HG03432 (cell line): ENCODE measurements around the gene PRDM2.

Source experiments
- ATAC-seq: cut with Tn5 transposase; IDR thresholded peaks from one replicate; pipeline ENCODE4 v1.9.1; 2021; ENCODE audit warnings: mild to moderate bottlenecking, moderate library complexity; ENCODE audit not compliant: unreplicated experiment

Gene PRDM2

GRCh38 chr1:13763991-13764390 lies 64.0 kb downstream of the PRDM2 start:
- ATAC-seq: no peak

GRCh38 chr1:13764588-13765332 lies 64.8 kb downstream of the PRDM2 start:
- no peak for ATAC-seq

- no peak for ATAC-seq
Observed at GRCh38 chr1:13766592-13767564, 66.9 kb downstream of the PRDM2 start.

DNA sequence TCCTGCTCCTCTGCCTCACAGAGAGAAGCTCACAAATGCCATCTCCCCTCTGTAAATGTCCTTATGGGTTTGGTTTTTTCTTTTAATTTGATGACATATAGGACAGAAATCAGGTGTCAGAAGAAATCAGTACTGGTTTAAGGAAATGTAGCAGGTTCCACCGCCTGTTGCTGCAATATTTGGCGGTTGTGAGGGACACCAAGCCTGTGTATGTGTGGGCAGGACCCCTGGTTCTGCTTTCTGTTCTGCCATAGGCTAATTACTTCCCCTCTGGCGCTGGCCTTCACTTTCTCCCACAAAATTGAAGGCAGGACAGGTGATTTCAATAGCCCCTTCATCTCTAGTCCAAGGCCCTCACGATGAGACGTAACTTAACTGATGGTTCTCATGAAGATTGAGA lies 69.2 kb downstream of the PRDM2 start:
- ATAC-seq: no peak

GRCh38 chr1:13769830-13770229 lies 69.8 kb downstream of the PRDM2 start:
- no peak for ATAC-seq

DNA sequence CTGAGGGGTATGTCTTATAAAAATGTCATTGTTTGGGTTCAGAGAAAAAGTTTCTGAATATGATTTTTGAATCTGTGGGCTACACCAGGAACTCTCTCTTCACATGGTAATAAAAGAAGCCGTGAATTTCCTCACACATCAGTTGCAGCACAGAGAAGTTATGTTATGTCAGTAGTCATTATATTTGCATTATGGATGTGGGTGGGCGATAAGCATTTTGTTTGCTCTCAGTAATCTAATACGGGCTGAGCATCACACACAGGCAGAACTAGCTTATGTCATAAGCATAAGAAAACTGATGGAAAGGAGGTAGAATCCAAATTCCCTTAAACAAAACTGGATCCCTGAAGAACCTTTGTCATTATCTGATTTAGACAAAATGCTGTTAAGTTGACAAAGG lies 70.8 kb downstream of the PRDM2 start:
- no peak for ATAC-seq

DNA sequence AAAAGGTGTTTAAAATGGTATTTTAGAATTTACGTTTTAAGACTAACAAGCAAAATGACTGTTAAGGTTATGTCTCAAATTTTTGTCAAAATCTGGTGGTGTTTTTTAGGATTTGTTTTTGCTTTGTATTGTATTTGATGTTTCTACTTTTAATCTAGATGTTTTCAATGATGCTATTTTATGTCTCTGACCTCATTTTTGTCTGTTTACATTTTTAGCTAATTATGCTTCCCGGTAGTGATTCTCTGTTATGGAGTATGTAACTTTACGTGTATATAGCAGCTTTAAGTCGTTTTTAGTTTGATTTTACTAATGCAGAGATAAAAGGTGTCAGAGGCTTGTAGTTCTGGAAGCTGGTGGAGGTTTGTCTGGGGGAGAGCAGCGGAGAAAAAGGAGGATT lies 71.8 kb downstream of the PRDM2 start:
- ATAC-seq: no peak

DNA sequence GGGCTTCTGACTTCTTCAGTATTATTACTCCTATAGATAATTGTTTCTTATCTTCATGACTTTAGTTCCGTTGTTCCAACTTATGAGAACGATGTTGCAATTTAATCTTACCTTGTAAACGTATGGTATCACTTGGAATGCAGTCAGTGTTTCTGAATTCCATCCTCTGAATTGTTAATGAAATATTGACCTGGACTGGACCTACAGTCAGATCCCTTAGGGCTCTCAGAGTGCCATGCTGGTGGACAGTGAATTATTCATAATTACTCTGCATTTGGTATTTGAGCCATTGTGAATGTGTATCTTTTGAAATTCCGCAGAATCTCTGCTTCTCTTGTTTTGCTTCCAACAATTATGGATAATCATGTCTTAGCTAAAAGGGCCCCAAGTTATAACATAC lies 72.3 kb downstream of the PRDM2 start:
- ATAC-seq: no peak

DNA sequence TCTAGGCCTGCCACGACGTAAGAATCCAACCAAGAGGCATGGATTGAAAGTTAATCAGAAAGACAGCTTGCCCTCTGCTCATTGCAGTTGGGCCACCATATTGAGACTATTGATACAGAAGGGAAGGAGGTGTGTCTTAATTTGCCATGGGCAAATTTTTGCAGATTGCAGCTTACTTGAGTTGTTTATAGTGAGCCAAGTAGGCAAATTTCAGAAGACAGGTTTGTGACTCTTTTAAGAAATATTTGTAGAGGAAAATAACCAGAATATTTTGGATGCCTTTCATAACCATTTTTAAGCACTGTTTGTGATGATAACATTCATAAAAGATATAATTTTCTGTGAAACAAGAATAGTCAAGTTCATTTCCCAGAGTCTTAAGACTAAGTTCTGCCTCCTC lies 74.1 kb downstream of the PRDM2 start:
- no peak for ATAC-seq

GRCh38 chr1:13775459-13775858 lies 75.5 kb downstream of the PRDM2 start:
- ATAC-seq: no peak

- ATAC-seq: no peak
Observed at GRCh38 chr1:13775916-13776315, 75.9 kb downstream of the PRDM2 start.

- ATAC-seq: no peak
Observed at GRCh38 chr1:13778431-13778830, 78.4 kb downstream of the PRDM2 start.

DNA sequence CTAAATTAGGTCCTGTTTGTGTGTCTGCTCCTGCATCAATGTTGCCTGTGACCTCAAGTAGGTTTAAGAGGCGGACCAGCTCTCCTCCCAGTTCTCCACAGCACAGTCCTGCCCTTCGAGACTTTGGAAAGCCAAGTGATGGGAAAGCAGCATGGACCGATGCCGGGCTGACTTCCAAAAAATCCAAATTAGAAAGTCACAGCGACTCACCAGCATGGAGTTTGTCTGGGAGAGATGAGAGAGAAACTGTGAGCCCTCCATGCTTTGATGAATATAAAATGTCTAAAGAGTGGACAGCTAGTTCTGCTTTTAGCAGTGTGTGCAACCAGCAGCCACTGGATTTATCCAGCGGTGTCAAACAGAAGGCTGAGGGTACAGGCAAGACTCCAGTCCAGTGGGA lies 79.9 kb downstream of the PRDM2 start:
- ATAC-seq: no peak

- no peak for ATAC-seq
Observed at GRCh38 chr1:13780780-13781179, 80.8 kb downstream of the PRDM2 start.

DNA sequence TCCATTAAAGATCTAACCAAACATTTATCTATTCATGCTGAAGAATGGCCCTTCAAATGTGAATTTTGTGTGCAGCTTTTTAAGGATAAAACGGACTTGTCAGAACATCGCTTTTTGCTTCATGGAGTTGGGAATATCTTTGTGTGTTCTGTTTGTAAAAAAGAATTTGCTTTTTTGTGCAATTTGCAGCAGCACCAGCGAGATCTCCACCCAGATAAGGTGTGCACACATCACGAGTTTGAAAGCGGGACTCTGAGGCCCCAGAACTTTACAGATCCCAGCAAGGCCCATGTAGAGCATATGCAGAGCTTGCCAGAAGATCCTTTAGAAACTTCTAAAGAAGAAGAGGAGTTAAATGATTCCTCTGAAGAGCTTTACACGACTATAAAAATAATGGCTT lies 81.2 kb downstream of the PRDM2 start:
- ATAC-seq: no peak

GRCh38 chr1:13781907-13782633 lies 82.1 kb downstream of the PRDM2 start:
- ATAC-seq: no peak

DNA sequence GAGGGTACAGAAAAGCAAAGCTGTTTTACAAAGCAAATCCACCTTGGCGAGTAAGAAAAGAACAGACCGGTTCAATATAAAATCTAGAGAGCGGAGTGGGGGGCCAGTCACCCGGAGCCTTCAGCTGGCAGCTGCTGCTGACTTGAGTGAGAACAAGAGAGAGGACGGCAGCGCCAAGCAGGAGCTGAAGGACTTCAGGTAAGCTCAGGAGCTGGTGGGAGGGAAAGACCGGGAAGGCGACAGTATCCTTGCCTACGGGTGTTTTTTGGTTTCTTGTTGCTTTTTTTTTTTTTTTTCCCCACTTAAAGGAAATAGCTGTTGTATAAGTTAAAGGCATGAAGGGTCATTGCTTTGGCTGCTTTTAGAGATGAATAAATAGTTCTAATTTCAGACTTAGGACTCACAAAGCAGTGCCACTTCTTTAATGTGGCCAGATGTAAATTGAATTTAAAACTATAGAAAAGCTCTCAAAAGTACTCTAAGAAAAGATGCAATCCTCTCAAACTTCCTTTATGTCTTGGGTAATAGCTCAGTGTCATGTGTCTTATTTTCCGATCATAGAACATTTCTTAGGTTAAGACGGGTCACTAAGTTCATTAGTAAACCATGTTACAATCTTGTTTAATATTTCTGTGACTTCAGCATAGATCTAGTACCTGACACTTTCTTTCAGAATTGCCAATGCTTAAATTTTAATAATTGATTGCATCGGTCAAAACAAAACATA lies 82.8 kb downstream of the PRDM2 start:
- no peak for ATAC-seq

DNA sequence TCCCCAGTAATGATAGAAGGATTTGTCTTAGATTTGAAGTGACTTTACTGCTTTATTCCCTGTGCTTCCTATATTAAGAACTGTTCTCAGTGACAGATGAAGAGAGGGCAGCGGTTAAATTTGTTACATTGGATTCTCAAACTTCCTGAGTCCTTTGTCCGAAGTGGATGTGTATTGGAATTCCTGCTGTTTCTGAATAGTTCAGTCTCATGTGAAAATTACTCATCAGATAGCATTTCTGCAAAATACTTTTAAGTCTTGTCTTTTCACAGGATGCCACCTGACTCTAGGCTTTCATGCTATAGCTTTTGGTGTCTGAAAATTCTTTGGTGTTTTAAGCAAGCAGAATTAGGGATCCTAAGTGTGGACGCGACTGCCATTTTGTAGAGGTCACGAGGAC lies 83.6 kb downstream of the PRDM2 start:
- ATAC-seq: no peak

- ATAC-seq: no peak
Observed at GRCh38 chr1:13784971-13785370, 85.0 kb downstream of the PRDM2 start.

DNA sequence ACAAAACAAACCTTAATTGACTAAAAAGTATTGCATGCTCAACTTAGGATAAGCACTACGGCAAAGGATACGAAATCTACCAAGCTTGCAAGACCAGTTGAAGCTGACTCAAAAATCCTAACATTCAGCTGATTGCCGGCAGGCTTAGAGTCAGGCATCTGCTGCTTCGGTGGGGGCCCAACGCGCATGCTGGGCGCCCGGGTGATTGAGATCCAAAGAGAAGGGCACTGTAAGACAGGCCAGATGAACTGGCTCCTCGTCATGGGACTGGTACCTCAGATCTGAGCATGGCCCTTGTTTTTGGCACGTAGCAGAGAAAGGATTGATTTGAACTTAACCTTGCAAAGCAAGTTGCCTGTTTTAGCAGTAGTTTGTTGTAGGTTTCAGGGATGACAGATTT lies 86.6 kb downstream of the PRDM2 start:
- ATAC-seq: no peak

DNA sequence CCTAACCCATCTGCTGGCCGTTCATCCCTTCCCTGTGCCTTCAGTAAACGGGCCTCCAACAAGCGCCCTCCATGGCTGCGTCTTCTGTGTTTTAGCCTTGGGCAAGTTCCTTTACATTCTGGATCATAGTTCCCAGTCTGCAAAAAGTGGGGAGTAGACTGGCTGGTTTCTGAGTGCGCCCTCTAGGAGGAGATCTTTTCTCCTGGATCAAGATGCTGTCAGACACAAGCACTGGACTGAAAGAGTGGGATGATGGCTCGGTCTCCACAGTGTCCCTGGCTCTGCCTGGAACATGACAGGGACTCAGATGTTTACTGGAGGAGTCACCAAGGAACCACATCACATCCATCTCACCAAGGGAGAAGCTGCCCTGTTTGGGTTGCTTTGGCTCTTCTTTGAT lies 88.8 kb downstream of the PRDM2 start:
- no peak for ATAC-seq
